ENCODE measurements around the gene SLC7A7.
"Not testable (repeated sequence)": the region's sequence is repeated elsewhere in the genome, so short reads cannot be mapped to it uniquely, and the experiment has no call there.

SLC7A7 gene

DNA sequence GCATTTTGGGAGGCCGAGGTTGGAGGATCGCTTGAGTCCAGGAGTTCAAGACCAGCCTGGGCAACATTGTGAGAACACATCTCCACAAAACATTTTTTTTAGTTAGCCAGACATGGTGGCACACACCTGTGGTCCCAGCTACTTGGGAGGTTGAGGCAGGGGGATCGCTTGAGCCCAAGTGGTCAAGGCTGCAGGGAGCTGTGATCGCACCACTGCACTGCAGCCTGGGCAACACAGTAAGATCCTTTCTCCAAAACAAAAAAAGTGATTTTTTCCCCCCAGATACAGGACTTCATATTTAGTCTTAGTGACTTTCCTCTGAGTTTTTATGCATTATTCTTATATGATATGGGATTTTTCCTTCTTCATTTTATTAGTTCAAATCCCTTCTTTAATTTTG is 28.6 kb downstream of the SLC7A7 start:
- DNase-seq, result no peak

DNA sequence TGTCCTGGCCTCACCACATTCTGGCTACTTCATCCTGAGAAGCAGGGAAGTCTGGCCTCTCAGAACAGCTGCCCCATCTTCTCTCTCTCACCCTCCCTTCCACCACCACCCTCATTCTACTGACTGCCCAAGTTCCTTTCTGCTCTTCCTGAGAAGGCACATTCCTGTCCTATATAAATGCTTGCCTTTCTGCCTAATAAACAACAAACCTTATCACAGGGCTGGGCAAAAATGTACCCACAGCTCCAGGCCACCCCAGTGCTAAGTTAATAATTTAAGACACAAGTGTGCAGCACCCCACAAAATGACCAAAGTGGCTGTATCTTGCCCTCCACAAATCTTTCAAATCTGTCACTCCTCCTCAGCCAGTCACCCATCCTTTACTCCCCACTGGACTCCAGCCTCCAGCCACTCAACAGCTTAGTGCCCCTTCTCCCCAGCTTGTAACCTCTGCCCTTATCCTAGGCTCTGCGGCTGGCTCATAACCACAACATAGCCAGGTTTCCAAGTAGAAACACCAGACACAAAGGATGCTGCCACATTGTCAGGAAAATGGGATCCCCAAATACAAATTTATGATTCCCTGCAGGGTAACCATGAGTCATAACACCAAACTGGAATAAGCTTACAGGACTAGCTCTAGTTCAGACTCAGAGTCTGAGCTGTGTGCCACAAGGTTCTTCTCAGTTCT is 33.8 kb downstream of the SLC7A7 start:
- DNase-seq, result peak; percentile 13

DNA sequence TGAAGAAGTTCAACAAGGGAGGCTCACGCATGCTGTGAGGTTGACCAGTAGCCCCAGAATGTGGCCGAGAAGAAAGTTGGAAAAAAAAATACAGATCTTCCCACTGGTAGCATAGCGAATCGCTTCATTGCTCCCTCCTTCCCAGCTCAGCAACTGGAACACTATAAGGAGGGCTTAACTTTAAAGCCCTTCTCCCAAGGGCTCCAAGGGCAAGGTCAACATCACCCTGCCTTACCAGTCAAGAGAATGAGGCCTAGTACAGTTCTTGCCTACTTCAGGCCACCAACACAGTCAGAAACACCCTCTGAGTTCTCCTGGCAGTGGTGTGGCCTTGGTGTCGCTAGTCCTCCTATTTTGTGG is 34.3 kb downstream of the SLC7A7 start:
- DNase-seq, result no peak

DNA sequence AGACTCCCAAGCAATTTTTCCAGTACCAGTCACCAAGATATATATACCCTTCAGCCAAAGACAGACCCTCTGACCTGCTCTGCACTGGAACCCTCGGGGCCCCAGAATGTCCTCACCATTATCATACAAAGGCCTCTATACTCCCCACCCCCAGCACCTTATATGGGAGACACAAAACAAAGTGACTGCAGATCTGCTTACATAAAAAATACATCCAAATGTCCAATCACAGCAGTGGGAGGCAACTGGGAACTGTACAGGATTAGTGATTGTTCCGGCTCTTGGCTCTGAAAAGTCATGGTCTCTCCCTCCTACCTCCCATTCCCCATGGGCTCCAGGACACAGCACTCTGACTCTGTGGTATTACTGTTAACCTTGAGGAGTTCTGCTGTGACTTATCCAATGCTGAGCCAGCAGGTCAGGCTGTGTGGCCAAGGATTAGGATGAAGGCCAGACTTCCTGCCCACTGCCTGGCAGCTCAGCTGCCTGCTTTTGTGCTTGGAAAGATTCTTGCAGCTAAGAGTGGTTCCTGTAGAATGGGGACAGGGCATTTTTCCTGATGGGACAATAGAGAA is 35.0 kb downstream of the SLC7A7 start:
- DNase-seq, result no peak

DNA sequence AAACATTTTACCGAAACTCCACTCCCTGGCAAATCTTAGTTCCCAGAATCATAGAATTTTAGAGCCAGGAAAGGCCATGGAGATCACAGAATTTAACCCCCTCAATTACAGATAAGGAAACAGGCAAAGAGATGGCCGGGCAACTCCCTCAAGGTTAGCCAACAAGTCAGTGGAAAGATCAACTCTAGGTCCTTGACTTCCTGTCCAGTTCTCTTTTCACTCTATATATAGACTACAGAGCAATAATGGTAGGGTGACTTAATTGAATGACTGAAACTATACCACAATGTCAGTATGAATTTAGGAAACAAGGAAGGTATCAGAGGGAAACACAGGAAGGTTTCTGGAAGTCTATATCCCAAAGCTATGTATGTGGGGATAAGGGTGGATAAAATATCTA is 37.2 kb downstream of the SLC7A7 start:
- DNase-seq, result no peak

DNA sequence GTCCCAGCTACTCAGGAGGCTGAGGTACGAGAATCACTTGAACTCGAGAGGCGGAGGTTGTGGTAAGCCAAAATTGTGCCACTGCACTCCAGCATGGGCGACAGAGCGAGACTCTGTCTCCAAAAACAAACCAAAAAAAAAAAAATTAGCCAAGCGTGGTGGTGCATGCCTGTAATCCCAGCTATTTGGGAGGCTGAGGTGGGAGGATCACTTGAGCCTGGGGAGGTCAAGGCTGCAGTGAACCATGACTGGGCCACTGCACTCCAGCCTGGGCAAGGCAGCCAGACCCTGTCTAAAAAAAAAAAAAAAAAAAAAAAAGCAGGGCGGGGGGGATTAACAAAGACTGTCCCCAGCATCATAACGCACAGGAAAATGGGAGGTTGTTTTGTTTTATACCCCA is 38.4 kb downstream of the SLC7A7 start:
- DNase-seq, result not testable (repeated sequence)

DNA sequence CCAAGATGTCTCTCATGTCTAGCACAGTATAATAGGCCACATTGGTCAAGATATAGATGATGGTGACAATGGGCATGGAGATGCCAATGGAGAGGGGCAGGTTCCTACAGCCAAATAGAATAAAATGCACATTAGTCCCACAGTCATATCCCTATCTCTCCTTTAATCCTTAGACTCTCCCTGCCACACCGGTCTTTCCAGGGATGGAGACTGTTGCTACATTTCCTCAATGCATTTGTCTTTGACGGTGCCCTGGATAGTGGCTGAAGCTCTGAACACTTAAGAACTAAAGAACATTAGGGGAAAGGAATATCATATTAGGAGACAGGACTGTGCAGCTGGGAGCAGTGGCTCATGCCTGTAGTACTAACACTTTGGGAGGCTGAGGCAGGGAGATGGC is 39.0 kb downstream of the SLC7A7 start:
- DNase-seq, result no peak

DNA sequence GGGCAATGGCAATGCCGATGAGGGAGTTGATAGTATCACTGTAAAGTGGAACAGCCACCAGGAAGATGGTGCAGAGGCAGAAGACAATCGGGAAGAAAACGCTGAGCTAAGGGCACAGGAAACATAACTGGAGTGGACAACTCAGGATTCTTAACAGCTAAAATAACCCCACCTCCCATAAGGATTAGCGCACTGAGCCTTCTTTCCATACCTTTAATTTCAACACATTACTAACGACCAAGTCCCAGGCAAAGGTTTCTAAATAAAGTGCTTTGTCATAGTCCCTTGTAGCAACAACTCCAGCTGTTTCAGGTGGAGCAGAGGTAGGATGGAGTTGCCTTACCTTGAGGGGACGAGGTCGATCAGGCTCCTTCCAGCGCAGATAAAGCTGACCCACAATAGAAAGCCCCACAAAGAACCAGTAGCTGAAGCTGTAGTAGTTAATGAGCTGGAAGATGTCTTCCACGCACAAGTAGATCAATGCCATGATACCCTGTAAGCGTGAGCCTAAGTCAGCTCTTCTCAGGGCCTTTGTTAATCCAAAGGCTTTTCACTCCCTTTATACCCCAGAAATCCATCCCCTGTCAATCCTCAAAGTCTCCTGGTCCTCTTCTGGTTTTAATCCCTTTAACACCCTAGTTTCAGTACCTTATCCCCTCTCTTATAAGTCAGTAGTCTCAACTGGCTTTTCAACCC is 41.1 kb downstream of the SLC7A7 start:
- DNase-seq, result no peak

DNA sequence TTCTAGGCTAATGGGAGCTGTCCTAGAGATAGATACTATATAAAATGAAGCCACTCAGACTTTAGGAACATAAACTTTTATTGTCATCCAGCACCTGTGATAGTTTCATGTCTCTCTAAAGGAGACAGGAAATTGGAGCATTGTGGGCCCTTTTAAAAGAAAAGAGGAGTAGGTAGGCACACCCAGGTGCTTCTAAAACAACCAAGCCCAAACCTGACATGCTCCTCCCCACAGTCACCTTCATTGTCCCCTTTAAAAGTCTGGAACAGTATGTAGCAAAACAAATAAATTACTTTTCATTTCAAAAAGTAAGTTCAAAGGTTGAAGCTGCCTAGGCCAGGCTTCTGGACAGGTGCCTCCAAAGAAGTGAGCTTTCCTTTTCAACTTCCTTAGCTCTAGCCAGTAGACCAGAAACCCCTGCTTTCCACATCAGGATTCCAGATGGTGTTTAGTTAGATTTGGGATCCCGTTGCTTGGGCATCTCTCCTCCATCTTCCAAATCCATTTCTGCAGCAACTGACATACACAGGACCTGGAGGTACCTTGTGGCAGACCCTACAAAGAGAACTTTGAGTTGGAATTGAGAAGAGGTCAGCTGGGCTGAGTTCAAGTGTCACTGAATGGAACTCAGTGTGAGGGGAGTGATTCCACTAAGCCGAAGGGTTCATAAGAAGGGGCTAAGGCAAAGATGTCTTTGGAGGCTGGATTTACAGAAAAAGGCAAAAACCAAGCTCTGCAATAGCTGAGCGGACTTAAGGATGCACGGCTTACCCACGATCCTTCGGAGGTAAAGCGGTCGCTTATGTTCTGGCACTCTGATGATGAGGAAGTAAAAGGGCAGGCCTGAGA is 41.8 kb downstream of the SLC7A7 start:
- DNase-seq, result no peak

DNA sequence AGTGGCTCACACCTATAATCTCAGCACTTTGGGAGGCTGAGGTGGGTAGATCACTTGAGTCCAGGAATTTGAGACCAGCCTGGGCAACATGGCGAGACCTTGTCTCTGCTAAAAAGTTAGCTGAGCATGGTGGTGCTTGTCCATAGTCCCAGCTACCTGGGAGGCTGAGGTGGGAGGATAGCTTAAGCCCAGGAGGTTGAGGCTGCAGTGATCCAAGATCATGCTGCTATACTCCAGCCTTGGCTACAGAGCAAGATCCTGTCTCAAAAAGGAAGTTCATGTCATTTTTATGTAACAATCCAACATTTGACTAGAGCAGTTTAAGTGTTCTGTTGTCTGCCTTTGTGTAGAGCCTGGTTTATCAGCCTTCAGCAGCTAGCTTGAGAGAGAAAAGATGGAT is 42.5 kb downstream of the SLC7A7 start:
- no peak for DNase-seq

DNA sequence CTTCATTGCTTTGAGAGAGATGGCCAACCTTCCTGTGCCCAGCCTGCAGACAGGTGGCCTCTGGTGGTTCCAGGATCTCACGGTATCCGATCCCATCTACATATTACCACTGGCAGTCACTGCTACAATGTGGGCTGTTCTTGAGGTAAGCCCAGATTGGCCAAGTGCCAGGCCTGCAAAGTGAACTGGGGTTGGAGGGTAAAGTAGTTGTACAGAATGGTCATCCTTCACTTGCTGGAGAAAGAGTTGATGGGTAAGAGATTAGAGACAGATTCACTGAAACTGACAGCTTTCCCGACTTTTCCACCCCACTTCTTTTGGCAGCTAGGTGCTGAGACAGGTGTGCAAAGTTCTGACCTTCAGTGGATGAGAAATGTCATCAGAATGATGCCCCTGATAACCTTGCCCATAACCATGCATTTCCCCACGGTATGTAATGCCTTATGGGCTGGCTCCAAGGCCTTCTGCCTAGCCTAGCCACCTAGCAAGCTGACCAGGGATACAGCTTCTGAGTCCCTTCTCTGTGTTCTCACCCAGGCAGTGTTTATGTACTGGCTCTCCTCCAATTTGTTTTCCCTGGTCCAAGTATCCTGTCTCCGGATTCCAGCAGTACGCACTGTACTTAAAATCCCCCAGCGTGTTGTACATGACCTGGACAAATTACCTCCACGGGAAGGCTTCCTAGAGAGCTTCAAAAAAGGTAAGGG is 44.6 kb downstream of the SLC7A7 start:
- DNase-seq, result no peak

DNA sequence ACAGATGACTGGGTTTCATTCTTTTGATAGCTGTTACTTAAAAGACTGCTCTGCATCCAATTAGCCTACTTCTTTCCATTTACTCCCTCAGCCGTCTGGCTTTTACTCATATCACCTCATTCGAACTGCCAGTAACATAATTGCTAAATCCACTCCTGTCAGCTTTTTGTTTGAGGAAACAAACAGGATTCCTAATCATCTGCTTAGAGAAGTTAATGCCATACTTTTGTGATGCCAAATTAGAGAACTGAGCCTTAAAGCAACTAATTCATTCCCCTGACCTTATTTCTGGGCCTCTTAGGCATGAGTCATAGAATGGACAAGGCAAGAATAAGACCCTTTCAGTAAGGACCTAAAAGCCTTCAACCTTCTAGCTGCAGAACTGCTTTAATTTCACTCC is 45.9 kb downstream of the SLC7A7 start:
- DNase-seq, result no peak

DNA sequence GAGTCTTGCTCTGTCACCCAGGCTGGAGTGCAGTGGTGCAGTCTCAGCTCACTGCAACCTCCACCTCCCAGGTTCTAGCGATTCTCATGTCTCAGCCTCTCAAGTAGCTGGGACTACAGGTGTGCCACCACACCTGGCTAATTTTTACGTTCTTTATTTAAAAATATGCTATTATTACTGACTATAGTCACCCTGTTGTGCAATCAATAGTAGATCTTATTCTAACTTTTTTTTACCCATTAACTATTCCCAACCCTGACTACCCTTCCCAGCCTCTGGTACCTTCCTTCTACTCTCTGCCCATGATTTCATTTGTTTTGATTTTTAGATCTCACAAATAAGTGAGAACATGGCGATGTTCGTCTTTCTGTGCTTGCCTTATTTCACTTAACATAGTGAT is 46.3 kb downstream of the SLC7A7 start:
- DNase-seq, result no peak

DNA sequence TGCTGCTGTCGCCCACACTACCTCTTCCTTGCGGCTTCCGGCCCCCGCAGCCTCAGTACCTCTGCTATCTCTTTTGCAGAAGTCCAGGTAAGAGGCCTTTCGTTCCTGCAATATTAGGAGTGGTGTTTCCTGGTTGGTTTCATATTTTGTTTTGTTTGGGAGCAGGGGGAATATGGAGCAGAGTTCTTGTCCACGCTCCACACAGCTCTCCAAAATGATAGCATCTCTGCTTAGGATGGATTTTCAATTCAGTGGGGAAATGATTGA is 48.0 kb downstream of the SLC7A7 start:
- DNase-seq, result no peak

DNA sequence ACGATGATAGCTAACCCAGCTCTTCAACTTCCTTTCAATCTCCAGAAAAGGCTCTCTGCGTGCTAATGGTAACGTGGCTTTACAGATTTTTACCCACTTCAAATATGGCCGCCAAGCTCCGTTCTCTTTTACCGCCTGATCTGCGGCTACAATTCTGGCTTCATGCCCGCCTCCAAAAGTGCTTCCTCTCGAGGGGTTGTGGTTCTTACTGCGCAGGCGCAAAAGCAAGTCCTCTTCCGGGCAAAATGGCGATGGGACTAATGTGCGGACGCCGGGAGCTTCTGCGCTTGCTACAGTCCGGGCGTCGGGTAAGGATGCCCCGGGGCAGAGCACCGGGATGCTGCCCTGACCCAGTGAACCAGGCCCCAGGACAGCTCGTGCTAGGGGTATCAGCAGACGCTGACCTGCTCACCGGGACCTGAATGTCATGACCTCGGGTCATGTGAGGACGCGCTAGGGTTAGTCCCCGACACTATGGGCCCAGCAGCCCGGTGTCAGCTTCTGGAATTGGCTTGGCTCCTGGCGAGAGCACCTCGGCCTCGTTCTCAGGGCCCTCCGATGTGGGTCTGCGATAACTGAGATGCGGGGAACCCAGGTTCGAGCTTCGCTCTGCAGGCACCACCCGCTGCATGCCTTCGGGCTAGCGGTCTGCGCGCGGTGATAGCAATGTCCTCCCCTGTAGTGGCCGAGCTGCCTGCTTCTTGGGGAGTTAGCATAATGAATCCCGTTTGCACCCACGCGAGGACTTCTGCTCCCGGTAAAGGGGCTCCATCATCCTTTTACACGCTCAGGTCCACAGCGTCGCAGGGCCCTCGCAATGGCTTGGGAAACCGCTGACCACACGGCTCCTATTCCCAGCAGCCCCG is 48.5 kb downstream of the SLC7A7 start, which contains the start of gene OXA1L:
Gene OXA1L, plus strand, starts transcription at position 232 of the 866 bp plus-strand sequence. Its CDS starts 14 bp downstream, at position 246.
- DNase-seq, result peak; percentile 99

DNA sequence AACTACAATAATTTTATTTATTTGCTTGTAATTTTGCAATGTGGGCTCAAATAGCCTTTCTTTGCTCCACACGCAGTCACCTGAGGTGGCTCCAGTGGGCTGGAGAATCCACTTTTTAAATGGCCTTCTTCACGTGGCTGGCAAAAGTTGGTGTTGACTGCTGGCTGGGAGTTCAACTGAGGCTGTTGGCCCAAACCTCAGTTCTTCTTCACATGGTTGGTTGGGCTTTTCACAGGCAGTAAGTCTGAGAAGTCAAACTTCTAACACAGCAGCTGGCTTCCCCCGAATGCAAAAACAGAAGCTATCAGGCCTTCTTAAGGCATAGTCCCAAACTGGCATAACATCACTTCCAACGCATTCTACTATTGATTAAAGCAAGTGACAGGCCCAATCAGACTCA is 50.9 kb downstream of the SLC7A7 start:
- DNase-seq, result peak; percentile 11

DNA sequence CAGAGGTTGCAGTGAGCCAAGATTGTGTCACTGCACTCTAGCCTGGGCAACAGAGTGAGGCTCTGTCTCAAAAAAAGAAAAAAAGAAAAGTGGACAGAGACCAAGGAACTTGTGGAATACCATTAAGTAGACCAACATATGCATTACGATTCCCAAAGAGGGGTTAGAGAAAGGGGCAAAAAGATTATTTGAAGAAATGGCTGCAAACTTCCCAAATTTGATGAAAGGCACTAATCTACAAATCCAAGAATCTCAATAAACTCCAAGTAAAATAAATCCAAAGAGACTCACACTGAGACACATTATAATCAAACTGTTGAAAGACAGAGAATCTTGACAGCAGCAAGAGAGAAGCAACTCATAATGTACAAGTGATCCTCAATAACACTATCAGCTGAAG is 53.5 kb downstream of the SLC7A7 start:
- no peak for DNase-seq

DNA sequence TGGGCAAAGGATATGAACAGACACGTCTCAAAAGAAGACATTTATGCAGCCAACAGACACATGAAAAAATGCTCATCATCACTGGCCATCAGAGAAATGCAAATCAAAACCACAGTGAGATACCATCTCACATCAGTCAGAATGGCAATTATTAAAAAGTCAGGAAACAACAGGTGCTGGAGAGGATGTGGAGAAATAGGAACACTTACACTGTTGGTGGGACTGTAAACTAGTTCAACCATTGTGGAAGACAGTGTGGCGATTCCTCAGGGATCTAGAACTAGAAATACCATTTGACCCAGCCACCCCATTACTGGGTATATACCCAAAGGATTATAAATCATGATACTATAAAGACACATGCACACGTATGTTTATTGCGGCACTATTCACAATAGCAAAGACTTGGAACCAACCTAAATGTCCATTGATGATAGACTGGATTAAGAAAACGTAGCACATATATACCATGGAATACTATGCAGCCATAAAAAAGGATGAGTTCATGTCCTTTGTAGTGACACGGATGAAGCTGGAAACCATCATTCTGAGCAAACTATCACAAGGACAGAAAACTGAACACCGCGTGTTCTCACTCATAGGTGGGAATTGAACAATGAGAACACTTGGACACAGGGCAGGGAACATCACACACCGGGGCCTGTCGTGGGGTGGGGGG is 57.1 kb downstream of the SLC7A7 start:
- not testable (repeated sequence) for DNase-seq

DNA sequence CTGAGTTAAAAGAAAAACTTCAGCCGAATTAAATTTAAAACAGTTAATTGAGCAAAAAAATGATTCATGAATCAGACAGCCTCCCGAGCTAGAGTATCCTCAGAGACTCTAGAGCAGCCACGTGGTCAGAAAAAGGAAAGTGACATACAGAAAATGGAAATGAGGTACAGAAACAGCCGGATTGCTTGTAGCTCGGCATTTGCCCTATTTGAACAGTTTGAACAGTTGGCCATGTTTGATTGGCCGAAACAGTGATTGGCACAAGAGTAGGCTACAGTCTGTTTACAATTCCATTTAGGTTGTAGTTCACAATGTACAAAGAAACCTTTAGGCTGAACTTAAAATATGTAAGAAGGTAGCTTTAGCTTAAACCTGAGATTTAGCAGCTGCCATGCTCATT is 61.6 kb downstream of the SLC7A7 start:
- DNase-seq, result no peak

DNA sequence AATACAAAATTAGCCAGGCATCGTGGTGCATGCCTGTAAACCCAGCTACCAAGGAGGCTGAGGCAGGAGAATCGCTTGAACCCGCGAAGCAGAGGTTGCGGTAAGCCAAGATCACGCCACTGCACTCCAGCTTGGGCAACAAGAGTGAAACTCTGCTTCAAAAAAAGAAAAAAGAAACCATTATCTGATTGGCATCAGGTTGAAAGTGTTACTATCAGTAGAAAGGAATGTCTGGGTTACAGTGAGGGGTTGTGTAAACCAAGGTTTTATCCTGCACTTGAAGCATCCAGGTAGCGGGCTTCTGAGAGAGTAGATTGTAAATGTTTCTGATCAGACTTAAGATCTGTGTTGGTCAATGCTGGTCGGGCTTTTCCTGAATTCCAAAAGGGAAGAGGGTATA is 62.8 kb downstream of the SLC7A7 start:
- no peak for DNase-seq

DNA sequence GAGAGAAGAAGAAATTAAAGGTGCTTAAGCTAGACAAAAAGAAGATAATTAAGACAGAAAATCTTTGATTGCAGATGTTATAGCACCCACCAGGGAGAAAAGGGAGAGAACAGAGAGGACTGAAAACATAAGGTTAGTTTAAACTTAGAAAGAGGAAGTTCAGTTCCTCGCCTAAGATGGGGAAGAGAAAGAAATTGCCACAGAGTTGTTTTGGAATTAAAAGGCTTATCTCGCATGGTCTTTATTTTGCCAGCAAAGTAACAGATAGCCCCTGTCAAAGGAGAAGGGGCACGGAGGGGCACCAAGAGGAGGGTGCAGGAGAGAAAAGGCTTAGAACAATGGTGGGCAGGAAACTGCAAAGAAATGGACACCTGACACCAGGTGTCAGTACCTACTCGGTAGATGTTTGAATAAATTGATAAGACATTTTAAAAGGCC is 66.6 kb downstream of the SLC7A7 start:
- DNase-seq, result no peak

Measured in fibroblast of skin of scalp (primary cell).